Choroid plexus epithelial cell (primary cell): ENCODE data around the gene CPA1.

Source experiments
- DNase-seq: peaks from one replicate; pipeline ENCODE4 v3.0.0-alpha.2; 2010; ENCODE audit warnings: low read depth
- H3K4me3 ChIP-seq: 2 replicates; pipeline ENCODE4 v1.5.1; 2011; ENCODE audit warnings: low read depth, mild to moderate bottlenecking, control low read depth, low read length, moderate library complexity
- TF ChIP-seq, protein P1 (sequence below): conservative IDR thresholded peaks from 2 replicates; pipeline ENCODE4 v1.5.1; 2011; ENCODE audit warnings: low read depth, mild to moderate bottlenecking, control low read depth, inconsistent platforms, low read length, moderate library complexity

The CPA1 gene

GRCh38 chr7:130401578-130401977 is 21.3 kb downstream of the CPA1 start:
- no peak overlapping the region for H3K4me3 ChIP-seq
- TF ChIP-seq, protein P1, sequence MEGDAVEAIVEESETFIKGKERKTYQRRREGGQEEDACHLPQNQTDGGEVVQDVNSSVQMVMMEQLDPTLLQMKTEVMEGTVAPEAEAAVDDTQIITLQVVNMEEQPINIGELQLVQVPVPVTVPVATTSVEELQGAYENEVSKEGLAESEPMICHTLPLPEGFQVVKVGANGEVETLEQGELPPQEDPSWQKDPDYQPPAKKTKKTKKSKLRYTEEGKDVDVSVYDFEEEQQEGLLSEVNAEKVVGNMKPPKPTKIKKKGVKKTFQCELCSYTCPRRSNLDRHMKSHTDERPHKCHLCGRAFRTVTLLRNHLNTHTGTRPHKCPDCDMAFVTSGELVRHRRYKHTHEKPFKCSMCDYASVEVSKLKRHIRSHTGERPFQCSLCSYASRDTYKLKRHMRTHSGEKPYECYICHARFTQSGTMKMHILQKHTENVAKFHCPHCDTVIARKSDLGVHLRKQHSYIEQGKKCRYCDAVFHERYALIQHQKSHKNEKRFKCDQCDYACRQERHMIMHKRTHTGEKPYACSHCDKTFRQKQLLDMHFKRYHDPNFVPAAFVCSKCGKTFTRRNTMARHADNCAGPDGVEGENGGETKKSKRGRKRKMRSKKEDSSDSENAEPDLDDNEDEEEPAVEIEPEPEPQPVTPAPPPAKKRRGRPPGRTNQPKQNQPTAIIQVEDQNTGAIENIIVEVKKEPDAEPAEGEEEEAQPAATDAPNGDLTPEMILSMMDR = no peak
- no peak for DNase-seq

DNA sequence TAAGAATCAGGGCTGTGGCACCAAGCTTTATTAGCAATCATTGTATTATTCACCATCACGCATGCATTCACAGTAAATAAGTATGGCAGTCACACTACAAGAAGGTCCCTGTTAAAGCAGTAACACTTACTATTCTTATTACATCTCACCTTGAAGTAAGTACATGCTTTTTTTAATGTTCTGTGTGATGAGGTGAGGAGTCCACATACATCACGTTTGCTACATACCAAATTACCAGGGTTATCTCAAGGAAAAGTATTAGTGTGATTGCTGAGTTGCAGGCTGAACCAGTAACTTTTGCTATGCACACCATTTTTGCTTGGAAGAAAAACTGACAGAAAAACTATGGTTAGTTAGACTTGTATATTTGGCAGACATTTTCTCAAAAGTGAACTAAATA is 24.7 kb downstream of the CPA1 start:
- H3K4me3 ChIP-seq = no peak overlapping the region
- no peak for DNase-seq
- TF ChIP-seq, protein P1 = no peak

- DNase-seq = peak; percentile 74
- H3K4me3 ChIP-seq = no peak overlapping the region
- TF ChIP-seq, protein P1 = no peak
These were observed 28.9 kb downstream of the CPA1 start for GRCh38 chr7:130409067-130409711.

DNA sequence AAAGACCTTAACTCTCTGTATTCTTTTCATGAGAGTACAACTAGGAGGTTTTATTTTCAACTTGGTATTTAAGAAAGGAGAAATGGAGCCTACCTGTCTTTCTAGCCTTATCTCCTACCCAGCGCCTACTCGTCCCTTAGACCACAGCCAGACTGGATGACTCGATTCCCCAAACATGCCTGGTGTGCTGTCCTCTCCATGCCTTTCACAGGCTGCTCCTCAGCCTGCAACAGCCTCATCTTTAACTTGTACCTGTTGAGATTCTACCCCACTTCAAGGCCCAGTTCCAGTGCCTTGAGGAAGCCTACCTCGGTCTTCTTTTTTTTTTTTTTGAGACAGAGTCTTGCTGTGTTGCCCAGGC is 29.4 kb downstream of the CPA1 start:
- DNase-seq = no peak
- TF ChIP-seq, protein P1 = no peak
- H3K4me3 ChIP-seq = no peak overlapping the region

DNA sequence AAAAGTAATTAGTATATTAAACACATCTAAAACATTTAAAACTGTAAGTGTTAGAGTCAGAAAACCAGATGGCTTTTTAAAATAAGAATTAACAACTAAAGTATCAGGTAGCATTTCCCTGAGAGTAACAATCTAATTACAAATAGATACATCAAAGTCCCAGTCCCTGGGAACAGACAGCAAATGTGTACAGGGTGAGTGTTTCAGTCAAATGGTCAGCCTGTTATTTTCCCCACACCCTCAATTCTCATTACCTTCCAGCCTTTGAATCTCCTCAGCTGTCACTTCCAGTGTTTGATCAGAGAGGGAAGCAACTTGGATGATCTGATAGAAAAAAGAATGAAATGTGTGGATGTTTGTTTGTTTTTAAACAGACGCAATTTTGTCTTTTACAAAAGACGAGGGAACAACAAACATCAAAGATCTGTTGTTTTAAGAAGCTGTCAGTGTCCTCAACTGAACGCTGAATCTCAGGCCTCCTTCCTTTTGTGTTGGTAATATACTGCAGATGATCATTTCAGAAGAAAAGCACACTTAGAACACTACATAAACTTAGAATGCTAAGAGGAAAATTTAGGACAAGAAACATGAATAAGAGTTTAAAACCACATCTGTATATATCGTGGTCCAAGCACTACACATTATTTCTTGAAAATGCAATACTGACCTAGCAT is 30.7 kb downstream of the CPA1 start:
- no peak for DNase-seq
- TF ChIP-seq, protein P1 = no peak
- H3K4me3 ChIP-seq = no peak overlapping the region

GRCh38 chr7:130413201-130413600 is 32.9 kb downstream of the CPA1 start:
- TF ChIP-seq, protein P1 = no peak
- no peak for DNase-seq
- no peak overlapping the region for H3K4me3 ChIP-seq

DNA sequence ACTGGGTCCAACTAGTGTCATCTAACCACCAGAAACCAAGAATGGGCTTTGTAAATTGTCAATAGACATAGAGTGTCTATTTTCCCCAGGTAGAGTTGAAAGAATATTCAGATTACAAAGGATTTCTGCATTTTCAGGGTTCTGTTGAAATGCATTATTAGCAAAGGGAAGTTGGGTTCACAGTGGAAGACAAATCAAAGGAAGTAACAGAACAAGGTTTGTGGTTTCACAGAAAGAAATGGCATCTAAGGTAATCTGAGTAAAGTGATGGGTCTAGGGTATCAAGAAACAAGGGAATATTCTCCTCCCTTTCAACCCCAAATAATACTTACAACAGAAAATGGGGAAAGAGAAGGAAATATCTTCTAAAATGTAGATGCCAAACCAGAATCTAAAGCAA is 34.7 kb downstream of the CPA1 start:
- no peak for DNase-seq
- TF ChIP-seq, protein P1 = no peak
- H3K4me3 ChIP-seq = no peak overlapping the region
